NCI-H226 (cell line): ENCODE data around the gene AFAP1L2.

Experiments used
- DNase-seq: peaks from one replicate; pipeline ENCODE4 v3.0.0-alpha.2; 2015

Gene AFAP1L2

DNA sequence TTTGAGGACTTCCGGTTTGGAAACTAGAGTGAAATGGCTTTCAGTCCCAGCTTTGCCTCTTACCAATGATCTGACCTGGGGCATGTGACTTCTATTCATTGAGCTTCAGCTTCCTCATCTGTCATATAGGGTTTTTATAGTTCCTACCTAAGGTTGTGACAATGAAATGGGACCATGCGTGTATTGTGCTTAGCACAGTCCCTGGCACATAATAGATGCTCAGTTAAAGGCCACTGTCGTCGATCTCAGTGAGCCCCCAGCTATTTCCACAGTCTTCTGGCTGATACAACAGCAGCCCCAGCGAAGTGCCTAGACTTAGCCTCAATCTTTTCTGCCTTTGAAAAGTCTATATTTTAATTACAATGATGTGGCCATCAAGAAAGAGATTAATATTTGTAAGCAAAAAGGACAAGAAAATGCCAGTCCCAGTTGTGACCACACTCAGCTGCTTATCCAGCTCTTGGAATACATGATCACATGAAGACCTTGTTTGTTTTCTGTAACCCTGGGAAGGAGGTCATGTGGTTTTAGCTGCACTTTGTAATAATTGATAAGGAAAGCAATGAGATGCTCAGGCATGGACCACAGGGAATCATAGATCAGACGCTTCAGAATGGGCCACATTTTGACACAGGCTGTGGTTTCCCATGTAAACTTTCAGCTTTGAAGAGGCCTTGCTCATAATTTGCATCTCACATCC, 120.6 kb downstream of the AFAP1L2 start:
- no peak for DNase-seq

GRCh38 chr10:114283091-114283490, 121.2 kb downstream of the AFAP1L2 start:
- DNase-seq: no peak

DNA sequence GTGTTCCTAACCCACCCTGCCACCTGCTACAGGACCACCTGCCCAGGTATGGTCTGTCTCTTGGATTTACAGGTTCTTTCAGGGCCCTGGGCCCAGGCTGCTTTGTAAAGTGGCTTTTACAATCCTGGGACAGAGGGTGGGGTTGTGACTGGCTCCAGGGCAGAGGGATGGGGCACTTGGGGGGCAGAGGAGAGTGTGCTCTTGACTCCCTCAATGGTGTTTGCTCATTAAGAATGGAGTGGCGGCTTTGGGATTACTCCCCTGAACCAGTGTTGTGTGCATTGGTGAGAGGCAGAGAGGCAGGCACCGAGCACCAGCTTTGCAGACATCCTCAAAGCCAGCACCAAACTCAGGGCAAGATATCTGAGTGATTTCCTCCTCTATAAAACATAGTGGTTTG, 121.8 kb downstream of the AFAP1L2 start:
- DNase-seq: no peak

- no peak for DNase-seq
These were observed 122.8 kb downstream of the AFAP1L2 start for GRCh38 chr10:114281461-114281860.

GRCh38 chr10:114281006-114281405, 123.3 kb downstream of the AFAP1L2 start:
- DNase-seq: no peak

DNA sequence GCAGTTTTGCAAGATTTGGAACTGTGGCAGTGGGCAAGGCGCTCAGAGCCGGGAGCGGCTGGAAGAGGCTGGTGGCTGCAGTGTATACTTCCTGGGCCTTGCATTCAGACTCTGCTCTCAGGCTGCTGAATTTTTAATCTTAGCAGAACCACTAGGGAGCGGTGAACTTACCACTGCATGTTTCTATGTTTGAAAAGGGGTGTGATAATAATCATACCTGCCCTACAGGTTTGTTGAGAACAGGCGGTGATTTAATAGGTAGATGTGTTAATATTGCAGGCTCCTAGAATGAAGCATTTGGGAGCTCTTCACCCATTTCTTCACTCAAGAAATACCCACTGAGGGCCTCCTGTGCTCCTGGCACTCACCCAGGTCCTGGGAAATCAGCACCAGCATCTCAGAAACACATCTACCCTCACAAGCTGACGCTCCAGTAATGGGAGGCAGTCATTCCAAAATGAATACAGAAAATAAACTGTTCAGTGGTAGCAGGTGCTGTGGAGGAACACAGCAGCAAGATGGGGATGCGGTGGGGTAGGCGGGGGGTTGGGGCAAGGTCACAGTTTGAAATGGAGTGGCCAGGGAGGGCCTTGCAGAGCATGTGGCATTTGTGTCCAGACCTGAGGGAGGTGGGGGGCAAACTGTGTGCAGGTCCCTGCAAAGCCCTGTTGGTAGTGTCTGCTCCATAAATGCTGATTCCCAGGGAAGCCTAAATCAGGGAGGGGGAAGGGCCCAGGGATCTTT, 124.2 kb downstream of the AFAP1L2 start:
- no peak for DNase-seq

- DNase-seq: no peak
These were observed 125.0 kb downstream of the AFAP1L2 start for GRCh38 chr10:114279289-114279688.

DNA sequence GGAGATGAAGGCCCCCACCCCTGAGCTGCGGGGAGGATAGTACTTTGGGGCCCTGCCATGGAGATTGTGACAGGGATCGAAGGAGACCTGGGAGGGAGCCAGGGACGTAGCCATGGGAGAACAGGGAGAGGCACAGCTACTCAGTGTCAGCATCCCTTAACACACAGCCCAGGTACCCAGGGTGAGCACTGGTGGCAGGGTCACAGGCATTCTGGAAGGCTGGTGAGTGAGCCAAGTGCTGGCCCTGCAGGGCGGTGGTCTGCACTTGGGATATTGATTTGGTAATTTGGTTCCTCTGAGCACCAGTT, 125.5 kb downstream of the AFAP1L2 start:
- no peak for DNase-seq

GRCh38 chr10:114278140-114278883, 126.0 kb downstream of the AFAP1L2 start:
- DNase-seq: no peak

DNA sequence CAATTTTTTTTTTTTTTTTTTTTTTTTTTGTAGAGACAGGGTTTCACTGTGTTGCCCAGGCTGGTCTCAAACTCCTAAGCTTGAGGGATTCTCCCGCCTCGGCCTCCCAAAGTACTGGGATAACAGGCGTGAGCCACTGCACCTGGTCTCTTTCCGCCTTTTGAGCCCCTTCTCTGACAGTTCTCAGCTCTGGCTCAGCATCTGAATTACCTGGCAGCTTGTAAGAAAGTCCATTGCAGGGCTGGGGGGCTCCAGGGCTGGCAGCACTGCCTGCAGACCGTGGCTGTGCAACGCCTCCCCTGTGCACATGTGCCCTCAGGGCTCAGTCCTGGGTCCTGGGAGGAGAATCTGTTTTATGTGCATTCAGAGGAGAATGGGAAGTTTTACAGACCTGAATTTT, 127.6 kb downstream of the AFAP1L2 start:
- DNase-seq: no peak

DNA sequence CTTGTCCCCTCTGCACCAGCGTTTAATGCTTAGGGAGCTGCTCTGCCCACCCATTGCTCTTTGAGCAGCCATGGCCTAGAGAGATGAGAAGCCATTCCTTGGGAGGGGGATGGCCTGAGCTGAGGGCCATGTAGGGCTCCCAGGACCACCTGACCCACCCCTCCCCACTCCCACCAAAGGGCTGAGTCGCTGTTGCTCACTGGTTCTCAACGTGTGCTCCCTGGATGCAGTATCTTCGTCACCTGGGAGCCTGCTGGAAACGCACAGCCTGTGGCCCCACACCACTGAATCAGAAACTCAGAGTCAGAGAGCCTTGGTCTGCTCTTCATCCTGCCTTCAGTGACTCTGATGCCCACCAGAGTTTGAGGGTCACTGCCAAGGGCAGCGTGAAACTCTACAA, 128.2 kb downstream of the AFAP1L2 start:
- no peak for DNase-seq

GRCh38 chr10:114274616-114275453, 129.5 kb downstream of the AFAP1L2 start:
- DNase-seq: no peak

GRCh38 chr10:114273910-114274309, 130.4 kb downstream of the AFAP1L2 start:
- DNase-seq: no peak

DNA sequence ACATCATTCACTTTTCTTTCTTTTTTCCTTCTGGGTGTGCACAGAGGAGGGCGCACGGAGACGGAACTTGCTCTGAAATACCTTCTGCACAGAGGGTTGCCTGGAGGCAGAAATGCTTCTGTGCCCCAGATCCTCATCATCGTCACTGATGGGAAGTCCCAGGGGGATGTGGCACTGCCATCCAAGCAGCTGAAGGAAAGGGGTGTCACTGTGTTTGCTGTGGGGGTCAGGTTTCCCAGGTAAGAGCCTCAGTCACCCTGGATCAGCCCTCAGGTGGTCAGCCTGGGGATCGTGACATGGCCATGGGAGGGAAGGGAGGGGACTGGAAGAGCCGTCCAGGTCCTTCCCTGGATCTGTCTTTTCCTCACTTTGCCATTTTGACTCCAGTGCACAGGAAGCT, 131.6 kb downstream of the AFAP1L2 start:
- DNase-seq: no peak

- DNase-seq: peak; percentile 84
These were observed 132.5 kb downstream of the AFAP1L2 start for GRCh38 chr10:114271779-114272167.

- DNase-seq: peak; percentile 78
These were observed 133.1 kb downstream of the AFAP1L2 start for GRCh38 chr10:114271075-114271778.

- DNase-seq: peak; percentile 74
These were observed 137.8 kb downstream of the AFAP1L2 start for GRCh38 chr10:114266521-114266920.

DNA sequence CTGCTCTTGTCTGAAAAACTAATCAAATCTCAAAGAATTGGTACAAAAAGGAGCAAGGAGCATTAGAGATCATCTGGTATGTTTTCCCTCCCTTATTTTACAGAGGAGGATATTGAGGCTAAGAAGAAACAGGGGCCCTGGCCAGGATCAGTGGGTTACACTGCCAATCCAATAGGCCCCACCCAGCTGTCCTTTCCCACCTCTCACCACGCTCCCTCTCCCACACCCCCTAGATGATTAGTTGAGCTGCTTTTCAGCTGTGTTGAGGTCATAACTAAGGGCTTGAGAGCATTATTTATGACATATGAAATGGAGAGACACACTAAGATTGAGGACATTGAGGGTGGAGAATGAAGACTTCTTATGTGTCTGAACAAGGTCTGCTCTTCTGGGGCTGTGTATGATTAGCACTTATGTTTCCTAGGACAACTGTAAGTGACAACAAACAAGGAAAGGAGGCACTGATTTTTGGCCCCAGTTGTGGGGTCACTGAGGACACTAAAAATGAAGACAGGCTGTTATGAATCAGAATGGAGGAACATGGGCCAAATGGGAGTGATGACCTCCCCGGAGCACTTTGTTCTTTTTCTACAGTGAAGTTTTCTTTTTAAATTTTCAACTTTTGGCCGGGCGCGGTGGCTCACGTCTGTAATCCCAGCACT, 138.8 kb downstream of the AFAP1L2 start:
- DNase-seq: no peak

DNA sequence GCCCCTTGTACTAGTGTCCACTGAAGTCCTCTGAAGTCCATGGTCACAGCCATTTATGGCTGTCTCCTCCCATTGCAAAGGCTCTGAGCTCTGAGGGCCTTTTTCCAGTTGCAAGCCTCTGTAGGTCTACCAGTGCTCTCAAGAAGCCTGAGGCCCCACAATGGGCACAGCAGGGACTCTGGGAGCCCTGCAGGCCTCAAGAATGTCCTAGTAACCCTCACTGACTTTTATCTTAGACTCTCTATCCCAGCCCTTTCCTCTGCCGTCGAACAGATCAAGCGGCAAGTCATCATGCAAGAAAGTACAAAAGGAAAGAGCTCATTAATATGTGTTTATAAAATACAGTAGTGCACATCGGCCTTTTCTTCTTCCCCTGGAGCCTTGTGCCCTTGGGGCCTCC, 141.8 kb downstream of the AFAP1L2 start:
- DNase-seq: no peak

DNA sequence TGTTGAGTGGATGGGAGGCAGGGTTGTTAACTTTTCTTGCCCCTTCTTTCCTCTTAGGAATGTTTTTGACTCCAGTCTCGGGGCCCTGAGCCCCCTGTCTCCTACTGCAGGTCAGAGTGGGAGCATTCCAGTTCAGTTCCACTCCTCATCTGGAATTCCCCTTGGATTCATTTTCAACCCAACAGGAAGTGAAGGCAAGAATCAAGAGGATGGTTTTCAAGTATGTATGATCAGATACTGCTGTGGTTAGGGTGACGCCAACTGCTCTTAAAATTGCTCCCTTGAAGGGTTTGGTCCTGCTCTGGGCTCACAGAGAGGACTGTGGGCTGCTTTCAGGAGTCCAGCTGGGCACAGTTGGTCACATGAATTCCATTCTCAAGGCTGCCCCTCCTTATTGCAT, 143.2 kb downstream of the AFAP1L2 start:
- DNase-seq: peak; percentile 67

DNA sequence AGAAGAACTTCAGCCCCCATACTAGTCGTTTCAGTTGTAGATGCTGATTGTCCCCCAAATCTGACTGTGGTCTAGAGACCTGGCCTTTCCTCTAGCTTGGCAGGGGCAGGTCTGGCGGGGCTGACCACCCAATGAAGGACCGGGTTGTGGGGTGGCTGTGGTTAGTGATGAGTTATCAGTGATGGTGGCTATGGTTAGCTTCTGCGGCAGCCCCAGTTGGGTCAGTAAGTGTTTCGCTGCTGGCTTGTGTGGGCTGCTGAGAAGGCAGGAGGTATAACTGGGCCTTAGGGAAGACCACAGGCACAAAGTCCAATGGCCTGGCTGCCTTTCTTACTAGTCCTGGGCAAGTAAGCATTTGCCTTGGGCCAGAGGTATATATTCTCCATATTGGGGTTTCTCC, 143.9 kb downstream of the AFAP1L2 start:
- DNase-seq: no peak

GRCh38 chr10:114259824-114260223, 144.5 kb downstream of the AFAP1L2 start:
- DNase-seq: peak; percentile 63
